COR-L47 (cell line): ENCODE measurements around the gene C2CD5.
"Not testable (repeated sequence)": the region's sequence is repeated elsewhere in the genome, so short reads cannot be mapped to it uniquely, and the experiment has no call there.

ENCODE experiments used
- DNase-seq: peaks from one replicate; lab custom pipeline; 2025; lab: John Stamatoyannopoulos, UW

C2CD5 gene

GRCh38 chr12:22536346-22536945, 7.9 kb downstream of the C2CD5 start:
- no peak for DNase-seq

- no peak for DNase-seq
These were observed 8.9 kb downstream of the C2CD5 start for GRCh38 chr12:22535478-22535877.

- no peak for DNase-seq
These were observed 9.3 kb downstream of the C2CD5 start for GRCh38 chr12:22535038-22535437.

GRCh38 chr12:22533155-22533554, 11.2 kb downstream of the C2CD5 start:
- DNase-seq: no peak

GRCh38 chr12:22532317-22532716, 12.0 kb downstream of the C2CD5 start:
- no peak for DNase-seq

- DNase-seq: no peak
These were observed 13.1 kb downstream of the C2CD5 start for GRCh38 chr12:22531205-22531604.

GRCh38 chr12:22529281-22530060, 14.9 kb downstream of the C2CD5 start:
- DNase-seq: peak; percentile 14

- no peak for DNase-seq
These were observed 16.3 kb downstream of the C2CD5 start for GRCh38 chr12:22527999-22528398.

GRCh38 chr12:22526836-22527235, 17.5 kb downstream of the C2CD5 start:
- DNase-seq: no peak

GRCh38 chr12:22525426-22525825, 18.9 kb downstream of the C2CD5 start:
- no peak for DNase-seq

- DNase-seq: no peak
These were observed 25.3 kb downstream of the C2CD5 start for GRCh38 chr12:22518998-22519397.

- DNase-seq: peak; percentile 65
These were observed 26.2 kb downstream of the C2CD5 start for GRCh38 chr12:22518060-22518719.

GRCh38 chr12:22514875-22515274, 29.5 kb downstream of the C2CD5 start:
- no peak for DNase-seq

- DNase-seq: no peak
These were observed 38.5 kb downstream of the C2CD5 start for GRCh38 chr12:22505826-22506225.

- DNase-seq: no peak
These were observed 44.2 kb downstream of the C2CD5 start for GRCh38 chr12:22500100-22500499.

GRCh38 chr12:22499445-22499844, 44.9 kb downstream of the C2CD5 start:
- DNase-seq: no peak

GRCh38 chr12:22494319-22494718, 50.0 kb downstream of the C2CD5 start:
- no peak for DNase-seq

GRCh38 chr12:22491034-22491433, 53.3 kb downstream of the C2CD5 start:
- no peak for DNase-seq

- no peak for DNase-seq
These were observed 55.9 kb downstream of the C2CD5 start for GRCh38 chr12:22488478-22488877.

- DNase-seq: not testable (repeated sequence)
These were observed 56.7 kb downstream of the C2CD5 start for GRCh38 chr12:22487683-22488082.

- no peak for DNase-seq
These were observed 62.7 kb downstream of the C2CD5 start for GRCh38 chr12:22481547-22482104.

GRCh38 chr12:22480814-22481213, 63.5 kb downstream of the C2CD5 start:
- not testable (repeated sequence) for DNase-seq

GRCh38 chr12:22480016-22480415, 64.3 kb downstream of the C2CD5 start:
- no peak for DNase-seq
